OCI-LY1 (cell line): ENCODE results near the gene DCST1.

Experiments
- H2AFZ ChIP-seq: fragments of 200-600 bp; sonication (generic), shearing (Covaris generic); 2 replicates; pipeline ENCODE4 v1.6.0; 2014; ENCODE audit warnings: antibody characterized with exemption, mild to moderate bottlenecking, low read length
- H3F3A ChIP-seq: fragments of 200-600 bp; sonication (generic), shearing (Covaris generic); 2 replicates; pipeline ENCODE4 v1.6.0; 2014; ENCODE audit warnings: mild to moderate bottlenecking, antibody characterized with exemption, low read length, moderate library complexity; ENCODE audit not compliant: insufficient read depth
- H3K27ac ChIP-seq: fragments of 200-600 bp; sonication (generic); 2 replicates; pipeline ENCODE4 v1.5.1; 2014; ENCODE audit warnings: low read length, mixed run types, mild to moderate bottlenecking, low read depth; ENCODE audit not compliant: poor library complexity, severe bottlenecking
- H3K27me3 ChIP-seq: fragments of 200-600 bp; sonication (generic); 2 replicates; pipeline ENCODE4 v1.6.0; 2014; ENCODE audit warnings: antibody characterized with exemption, mild to moderate bottlenecking, low read length, moderate library complexity; ENCODE audit not compliant: insufficient read depth
- H3K36me3 ChIP-seq: fragments of 200-600 bp; sonication (generic); 2 replicates; pipeline ENCODE4 v1.6.1; 2014; ENCODE audit warnings: mild to moderate bottlenecking, antibody characterized with exemption, low read length, moderate library complexity, mixed read lengths; ENCODE audit not compliant: insufficient read depth
- H3K4me1 ChIP-seq: fragments of 200-600 bp; sonication (generic); 2 replicates; pipeline ENCODE4 v1.5.1; 2014; ENCODE audit warnings: mild to moderate bottlenecking, low read length, moderate library complexity; ENCODE audit not compliant: insufficient read depth, severe bottlenecking
- H3K4me2 ChIP-seq: fragments of 200-600 bp; sonication (generic), shearing (Covaris generic); 2 replicates; pipeline ENCODE4 v1.6.1; 2014; ENCODE audit warnings: low read length
- H3K4me3 ChIP-seq: fragments of 200-600 bp; sonication (generic); 2 replicates; pipeline ENCODE4 v1.5.1; 2014; ENCODE audit warnings: low read length, low read depth, mild to moderate bottlenecking, mixed read lengths; ENCODE audit not compliant: poor library complexity, severe bottlenecking
- H3K79me2 ChIP-seq: fragments of 200-600 bp; shearing (Covaris generic); 2 replicates; pipeline ENCODE4 v1.6.1; 2016; ENCODE audit warnings: mixed run types, low read length, mixed read lengths; ENCODE audit not compliant: insufficient read depth
- H3K9ac ChIP-seq: fragments of 200-600 bp; sonication (generic), shearing (Covaris generic); 2 replicates; pipeline ENCODE4 v1.6.1; 2014; ENCODE audit warnings: mild to moderate bottlenecking, low read length, mixed read lengths
- H3K9me2 ChIP-seq: fragments of 200-600 bp; sonication (generic), shearing (Covaris generic); 2 replicates; pipeline ENCODE4 v1.6.1; 2014; ENCODE audit warnings: low read depth, mild to moderate bottlenecking, low read length, mixed read lengths
- H3K9me3 ChIP-seq: fragments of 200-600 bp; shearing (Covaris generic); 2 replicates; pipeline ENCODE4 v1.6.1; 2014; ENCODE audit warnings: low read length, mixed read lengths
- H4K20me1 ChIP-seq: fragments of 200-600 bp; sonication (generic), shearing (Covaris generic); 2 replicates; pipeline ENCODE4 v1.6.0; 2016; ENCODE audit warnings: mild to moderate bottlenecking, low read length; ENCODE audit not compliant: insufficient read depth
- CTCF ChIP-seq: fragments of 200-600 bp; sonication (generic), shearing (Covaris generic); IDR thresholded peaks from 2 replicates; pipeline ENCODE4 v1.5.1; 2017; ENCODE audit warnings: mild to moderate bottlenecking, antibody characterized with exemption, low read length, moderate library complexity, mixed read lengths
- EZH2 ChIP-seq: fragments of 200-600 bp; sonication (generic), shearing (Covaris generic); IDR thresholded peaks from 2 replicates; pipeline ENCODE4 v1.8.0; 2017; ENCODE audit warnings: borderline replicate concordance, mixed run types, mild to moderate bottlenecking, antibody characterized with exemption, low read length, moderate library complexity, mixed read lengths

Gene DCST1

DNA sequence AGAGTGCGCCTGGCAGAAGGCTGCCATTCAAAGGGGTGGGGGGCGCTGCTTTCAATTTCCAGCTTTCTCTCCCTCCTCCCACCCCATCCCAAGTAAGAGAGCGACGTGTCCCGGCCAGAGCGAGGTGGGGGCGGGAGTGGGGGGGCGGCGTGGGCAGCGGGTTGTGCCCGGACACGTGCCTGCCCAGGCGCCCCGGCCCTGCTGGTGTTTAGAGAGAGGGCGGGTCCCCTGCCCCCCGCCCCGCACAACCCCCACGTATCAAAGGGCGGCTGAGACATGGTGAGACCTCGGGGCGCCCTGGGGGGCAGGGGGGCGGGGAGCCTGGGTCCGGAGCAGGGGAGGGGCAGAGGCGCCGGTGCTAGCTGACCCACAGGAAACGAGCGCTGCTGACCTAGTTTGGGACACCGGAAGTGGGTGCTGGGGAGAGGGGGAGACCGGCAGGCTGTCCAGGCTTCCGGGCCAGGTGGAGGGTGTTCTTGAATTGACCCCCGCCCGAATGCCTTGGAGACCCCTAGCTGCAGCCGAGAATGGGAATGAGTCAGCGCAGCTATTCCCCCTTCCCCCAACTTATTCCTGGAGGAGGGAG, 29.8 kb upstream of the DCST1 start:
- Histone ChIP-seq H3K9me3 (no peaks in the 10 kb centered on the region), H3K27ac (peak overlapping the region; percentile 69), H3K27me3 (no peaks in the 10 kb centered on the region), H2AFZ (no peak overlapping the region), H4K20me1 (no peaks in the 10 kb centered on the region), H3K79me2 (no peaks in the 10 kb centered on the region), H3K4me2 (peak overlapping the region; percentile 99), H3K36me3 (no peaks in the 10 kb centered on the region), H3K9ac (peak overlapping the region; percentile 93), H3K4me3 (peak overlapping the region; percentile 90), H3K4me1 (peaks cover 47% of the 10 kb centered on the region), H3K9me2 (no peaks in the 10 kb centered on the region), H3F3A (peaks cover 4% of the 10 kb centered on the region; the same call in 1 of the 2 replicates)
- TF ChIP-seq EZH2 (no peak), CTCF (no peak)

DNA sequence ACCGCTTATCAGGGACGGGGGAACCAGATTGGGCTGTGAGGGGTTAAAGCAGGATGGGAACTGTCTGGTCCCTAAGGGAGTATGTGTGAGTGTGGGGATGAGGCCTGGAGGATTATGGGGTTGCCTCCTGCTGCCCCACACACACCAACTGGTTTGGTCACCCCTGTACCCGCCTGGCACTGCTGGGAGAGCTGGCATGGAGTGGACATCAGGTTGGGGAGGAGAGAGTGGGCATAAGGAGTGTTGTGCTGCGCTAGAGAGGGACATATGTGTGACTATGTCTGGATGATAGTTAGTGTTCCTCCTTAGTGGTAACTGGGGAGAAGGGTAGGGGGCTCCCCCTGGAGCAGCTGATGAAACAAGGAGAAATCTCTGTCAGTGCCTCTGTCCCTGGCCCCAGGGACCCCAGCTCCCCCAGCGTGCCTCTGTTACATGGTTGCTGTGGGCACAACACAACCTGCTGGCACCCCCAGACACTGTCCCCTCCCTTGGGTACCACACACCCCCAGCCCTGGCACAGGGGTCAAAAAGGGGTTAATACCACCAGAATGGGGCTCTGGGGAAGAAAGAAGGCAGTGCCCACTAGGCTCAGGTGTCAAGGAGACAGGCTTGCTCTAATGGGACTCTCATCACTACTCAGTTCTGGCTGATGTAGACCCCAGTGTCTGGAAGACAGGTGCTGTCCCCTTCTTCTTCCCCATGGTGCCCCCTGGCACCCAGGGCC, 29.1 kb upstream of the DCST1 start:
- Histone ChIP-seq H3K36me3 (no peaks in the 10 kb centered on the region), H3K4me3 (peak overlapping the region; percentile 90), H3K4me2 (peak overlapping the region; percentile 99), H4K20me1 (no peaks in the 10 kb centered on the region), H3K9me3 (no peaks in the 10 kb centered on the region), H3K27me3 (no peaks in the 10 kb centered on the region), H3F3A (peaks cover 4% of the 10 kb centered on the region; the same call in 1 of the 2 replicates), H3K4me1 (peaks cover 40% of the 10 kb centered on the region), H3K9ac (peak overlapping the region; percentile 93; the same call in 1 of the 2 replicates), H2AFZ (no peak overlapping the region), H3K27ac (peak overlapping the region; percentile 69), H3K79me2 (no peaks in the 10 kb centered on the region), H3K9me2 (no peaks in the 10 kb centered on the region)
- no peak for TF ChIP-seq EZH2
- TF ChIP-seq CTCF, result no peak

DNA sequence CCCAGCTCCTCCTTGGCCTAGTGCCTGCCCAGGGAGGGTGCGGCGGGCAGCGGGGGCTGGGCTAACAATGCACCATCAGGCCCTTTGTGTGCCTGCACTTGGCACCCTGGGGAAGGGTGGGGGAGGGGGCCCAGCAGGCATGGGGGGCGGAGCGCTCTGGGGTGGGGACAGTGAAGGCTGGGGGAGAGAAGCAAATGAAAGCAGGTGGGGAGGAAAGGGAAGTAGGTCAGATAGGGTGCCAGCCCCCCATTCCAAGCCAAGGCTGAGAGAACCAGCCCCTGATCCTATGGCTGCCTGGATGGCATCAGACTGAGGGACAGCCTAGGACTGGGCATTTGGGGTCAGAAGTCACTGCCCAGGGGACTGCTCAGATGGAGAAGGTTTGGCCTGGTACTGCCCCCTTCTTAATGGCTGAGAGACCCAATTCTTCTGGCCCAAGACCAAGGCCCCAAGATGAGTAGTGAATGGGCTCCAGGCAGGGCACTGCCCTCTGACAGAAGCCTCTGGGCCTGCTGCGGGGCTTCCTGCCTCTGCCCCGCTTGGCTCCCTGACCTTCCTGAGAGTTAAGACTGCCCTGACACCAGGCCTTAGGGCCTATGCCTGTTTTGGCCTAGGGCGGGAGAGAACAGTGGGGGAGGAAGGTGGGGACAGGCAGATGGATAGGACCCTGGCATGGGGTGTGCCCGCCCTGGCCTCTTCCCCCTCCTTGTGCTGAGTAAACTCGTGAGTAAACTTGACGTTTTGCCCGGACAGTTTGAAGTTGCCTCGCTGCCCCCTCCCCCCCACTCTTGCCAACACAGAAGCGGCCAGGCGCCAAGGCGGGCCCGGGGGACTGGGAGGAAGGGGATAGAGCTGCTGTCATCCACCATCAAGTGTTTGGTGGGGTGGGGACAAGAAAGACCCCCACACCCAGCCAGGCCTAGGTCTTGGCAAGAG, 28.3 kb upstream of the DCST1 start:
- no peaks in the 10 kb centered on the region for H3K9me3 ChIP-seq
- peaks cover 4% of the 10 kb centered on the region; the same call in 1 of the 2 replicates for H3F3A ChIP-seq
- H3K27ac ChIP-seq, result peak overlapping the region; percentile 69
- TF ChIP-seq CTCF (no peak), EZH2 (no peak)
- no peaks in the 10 kb centered on the region for H3K27me3 ChIP-seq
- H3K9me2 ChIP-seq, result no peaks in the 10 kb centered on the region
- no peak overlapping the region for H3K9ac ChIP-seq
- H3K4me1 ChIP-seq, result peaks cover 32% of the 10 kb centered on the region
- H3K79me2 ChIP-seq, result no peaks in the 10 kb centered on the region
- no peak overlapping the region for H2AFZ ChIP-seq
- H3K4me3 ChIP-seq, result no peak overlapping the region
- no peaks in the 10 kb centered on the region for H4K20me1 ChIP-seq
- H3K36me3 ChIP-seq, result no peaks in the 10 kb centered on the region
- H3K4me2 ChIP-seq, result peak overlapping the region; percentile 99; the same call in 1 of the 2 replicates
